ENCODE measurements around the gene SYNGAP1. TPM values are rescaled to one million over a fixed set of nuclear protein-coding genes. Genes with fewer than 3 reads are reported as not detected.

The SYNGAP1 gene
- total RNA-seq, 1 donor from 2014 or later: 14.1 TPM

DNA sequence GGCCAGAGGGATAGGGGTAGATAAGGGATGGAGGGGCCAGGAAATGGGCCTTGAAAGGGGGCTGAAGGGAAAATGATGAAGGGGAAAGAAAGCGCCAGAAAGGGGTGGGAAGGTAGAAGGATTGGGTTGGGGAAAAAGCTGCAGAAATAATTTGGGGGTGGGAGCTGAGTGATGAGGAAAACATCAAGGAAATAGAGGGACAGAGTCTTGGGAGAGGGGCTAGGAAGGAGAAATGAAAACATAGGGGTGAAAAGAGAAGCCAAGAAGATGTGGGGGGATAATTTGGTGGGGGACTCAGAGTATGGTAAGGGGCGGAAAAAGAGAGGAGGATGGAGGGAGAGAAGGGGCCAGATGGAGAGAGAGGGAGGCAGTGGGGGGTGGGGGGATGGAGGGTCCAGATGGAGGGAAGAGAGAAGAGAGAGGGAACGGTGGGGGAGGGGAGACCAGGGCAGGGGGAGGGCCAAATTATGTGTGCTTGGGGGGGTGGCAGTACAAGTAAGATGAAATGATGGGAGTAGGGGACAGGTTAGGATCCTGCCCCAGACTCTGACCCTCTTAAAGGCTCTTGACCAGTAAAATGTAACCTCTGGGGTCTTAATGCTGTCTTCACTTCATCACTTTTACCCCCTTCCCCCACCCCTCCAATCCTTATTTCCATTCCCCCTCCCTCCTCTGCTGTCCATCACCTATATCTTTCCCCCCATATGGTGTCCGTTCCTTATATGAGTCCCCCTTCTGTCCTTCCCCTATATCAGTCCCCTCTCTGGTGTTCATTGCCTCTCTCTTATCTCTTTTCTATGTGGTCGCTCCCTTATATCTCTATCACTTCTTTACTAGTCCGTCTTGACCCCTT lies 852 bp downstream of the SYNGAP1 start:
- no peak for DNase-seq (ENCODE audit: low spot score)

DNA sequence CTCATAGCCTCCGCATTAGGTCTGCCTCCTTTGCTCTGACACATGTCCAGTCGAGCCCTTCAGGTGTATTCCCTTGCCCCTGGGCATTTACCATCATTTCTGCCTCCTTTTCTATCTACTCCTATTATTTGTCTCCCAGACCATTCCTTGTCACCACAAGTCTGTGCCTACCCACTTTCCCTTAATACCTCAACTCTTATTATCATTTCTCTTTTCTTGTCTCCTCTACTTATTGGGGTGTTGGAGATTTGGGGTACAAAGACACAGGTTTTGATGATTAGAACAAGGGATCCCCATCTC lies 1.4 kb downstream of the SYNGAP1 start:
- no peak for DNase-seq (ENCODE audit: low spot score)

DNA sequence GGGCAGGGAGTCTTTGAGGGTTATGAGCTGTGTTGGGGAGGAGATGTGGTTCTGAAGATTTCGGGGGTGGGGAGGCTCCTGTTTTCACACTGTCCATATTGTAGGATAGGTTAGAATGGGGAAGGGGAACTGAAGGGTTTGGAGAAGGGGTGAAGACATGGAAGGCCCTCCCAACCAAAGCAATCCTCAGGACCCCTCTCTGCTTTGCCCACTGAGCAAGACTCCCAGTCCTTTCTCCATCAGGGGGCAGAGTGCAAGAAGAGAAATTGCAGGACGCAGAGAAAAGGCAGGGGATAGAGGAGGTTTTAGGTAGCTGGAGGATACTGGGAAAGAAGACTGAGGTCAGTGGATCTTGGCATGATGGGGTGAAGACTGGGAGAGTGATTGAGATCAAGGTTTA lies 3.9 kb downstream of the SYNGAP1 start:
- DNase-seq (ENCODE audit: low spot score): no peak

DNA sequence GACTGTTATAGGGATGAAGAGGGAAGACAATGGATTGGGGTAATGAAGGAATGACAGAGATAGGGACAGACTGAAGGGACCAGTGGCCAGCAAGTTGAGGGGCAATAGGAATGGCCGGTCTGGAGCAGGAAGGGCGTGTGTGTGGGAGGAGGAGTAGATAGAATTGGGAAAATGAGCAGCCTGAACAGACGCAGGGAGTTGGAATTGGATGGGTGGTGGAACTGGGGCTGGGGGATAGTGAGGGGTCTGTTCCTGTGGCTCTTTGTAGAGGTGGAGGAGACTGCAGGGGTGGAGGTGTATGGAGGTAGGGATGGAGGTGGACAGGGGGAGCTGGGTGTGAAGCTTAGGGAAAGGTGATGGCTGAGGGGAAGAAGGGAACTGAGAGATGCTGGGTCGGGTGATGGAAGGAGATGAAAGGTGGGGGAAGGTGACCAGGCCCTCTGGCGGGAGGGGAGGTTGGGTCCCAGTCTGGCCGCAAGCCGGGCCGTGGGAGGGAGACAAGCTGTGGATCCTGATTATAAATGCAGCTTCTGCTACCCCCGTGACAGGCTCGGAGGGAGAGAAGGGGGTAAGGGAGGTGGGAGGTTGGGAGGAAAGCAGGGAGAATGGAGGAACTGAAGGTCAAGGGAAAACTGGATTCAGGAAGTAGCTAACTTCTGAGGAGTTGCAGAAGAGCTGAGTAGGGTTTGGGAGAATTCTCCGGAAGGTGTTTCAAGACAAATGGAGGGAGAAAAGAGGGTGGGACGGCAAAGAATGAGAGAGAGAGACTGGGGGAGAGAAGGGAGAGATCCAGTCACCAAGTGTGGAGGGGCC lies 5.2 kb downstream of the SYNGAP1 start:
- no peak for DNase-seq (ENCODE audit: low spot score)

DNA sequence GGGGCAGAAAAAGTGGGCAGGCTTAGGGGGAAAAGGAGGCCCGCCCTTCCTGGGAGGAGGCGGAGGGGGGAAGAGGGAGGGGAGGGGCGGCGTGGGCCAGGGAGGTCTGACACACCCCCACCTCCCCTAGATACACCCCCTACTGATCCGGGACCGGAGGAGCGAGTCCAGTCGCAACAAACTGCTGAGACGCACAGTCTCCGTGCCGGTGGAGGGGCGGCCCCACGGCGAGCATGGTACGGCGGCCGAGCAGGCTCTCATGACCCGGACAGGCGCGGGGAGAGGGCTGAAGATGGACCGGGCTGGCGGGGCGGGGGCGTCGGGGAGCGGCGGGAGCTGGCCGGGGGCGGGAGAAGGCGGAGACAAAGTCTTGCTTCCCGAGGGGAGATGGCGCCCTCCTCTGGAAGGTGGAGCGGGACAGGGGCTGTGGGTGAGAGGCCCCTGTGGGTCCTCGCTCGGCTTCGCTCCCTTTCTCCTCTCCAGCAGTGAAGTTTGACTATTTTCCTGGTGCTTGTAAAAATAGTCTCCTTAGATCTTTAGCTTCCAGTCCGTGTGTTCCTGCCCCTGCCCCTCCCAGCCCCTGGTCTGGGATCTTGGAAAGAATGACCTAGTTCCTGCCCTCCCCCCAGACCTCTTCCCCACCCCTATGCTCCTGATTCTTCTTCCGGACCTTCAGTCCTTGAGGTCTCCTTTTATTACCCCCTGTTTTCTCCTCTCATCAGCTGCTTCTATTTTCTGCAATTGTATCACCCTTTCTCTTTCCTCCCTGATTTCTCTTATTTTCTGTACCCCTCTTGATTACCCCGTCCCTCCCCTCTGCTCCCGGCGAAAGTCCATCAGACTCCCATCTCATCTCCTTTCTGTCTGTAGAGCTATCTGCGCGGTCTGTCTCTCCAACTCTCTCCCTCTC lies 6.1 kb downstream of the SYNGAP1 start:
- DNase-seq (ENCODE audit: low spot score): peak; percentile 96

DNA sequence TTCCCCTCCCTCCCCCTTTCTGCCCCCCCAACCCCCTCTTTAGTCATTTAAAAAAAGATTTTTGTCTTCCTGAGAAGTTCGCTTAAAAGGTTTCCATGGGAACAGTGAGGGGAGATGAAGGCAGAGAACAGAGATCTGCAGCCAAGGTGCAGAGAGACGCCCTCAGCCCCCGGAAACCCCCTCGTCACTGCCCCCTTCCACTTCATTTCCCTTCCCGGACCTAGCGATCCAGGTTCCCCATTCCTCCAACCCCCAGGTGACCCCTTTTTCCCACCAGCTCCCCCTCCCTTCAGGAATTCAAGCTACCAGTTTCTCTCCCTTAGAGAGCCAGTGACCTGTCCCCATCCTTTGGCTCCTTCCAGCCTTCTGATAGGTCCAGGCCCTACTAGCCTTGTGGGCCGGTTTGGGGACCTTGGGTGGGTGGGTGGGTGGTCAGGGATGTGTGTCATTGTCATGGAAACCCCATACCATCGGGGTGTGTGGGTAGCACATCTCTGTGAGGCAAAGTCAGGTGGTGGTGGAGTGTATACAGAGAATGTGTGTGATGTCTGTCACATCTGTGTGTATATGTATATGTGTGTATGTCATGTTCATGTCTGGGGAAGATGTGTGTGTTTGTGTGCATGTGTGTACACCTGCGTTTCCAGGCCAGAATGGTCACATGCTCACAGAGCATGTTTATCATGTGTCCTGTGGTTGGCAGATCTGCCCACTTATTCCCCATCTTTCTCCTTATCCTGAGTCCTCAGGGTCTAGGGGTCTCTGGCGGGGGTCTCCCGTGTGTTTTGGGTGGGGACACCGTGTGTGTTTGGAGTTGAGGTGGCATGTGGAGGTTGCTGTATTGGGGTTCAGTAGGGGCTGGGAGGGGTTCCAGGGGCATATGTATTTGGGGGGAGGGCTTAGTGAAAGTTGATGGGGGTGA lies 7.0 kb downstream of the SYNGAP1 start:
- DNase-seq (ENCODE audit: low spot score): no peak

DNA sequence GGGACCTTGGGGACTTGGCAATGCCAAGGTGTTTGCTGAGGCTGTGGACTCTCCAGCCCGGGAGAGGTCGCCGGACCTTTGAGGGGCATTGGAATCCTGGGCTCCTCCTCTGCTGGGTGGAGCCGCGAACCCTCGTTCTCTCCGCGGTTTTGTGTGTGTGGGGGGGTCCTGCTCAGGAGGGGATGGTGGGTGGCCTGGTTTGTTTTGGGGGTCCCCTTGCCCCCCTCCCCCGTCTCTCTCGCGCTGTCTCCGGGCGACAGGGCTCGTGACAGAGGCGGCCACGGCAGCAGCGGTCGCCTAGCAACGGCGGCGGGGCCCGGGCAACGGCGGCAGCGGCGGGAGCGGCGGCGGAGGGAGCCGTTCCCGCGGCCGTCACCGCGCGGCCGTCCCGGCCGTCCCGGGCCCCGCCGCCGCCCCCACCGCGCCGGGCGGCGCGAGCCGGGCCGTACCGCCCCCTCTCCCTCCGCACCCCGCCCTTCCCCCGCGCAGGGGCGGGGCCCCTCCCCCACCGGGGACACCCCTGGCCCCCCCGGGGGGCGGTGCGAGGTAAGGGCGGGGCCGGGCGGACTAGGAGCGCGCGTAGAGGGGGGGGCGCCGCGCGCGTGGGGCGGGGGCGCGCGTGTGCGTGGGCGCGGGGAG lies 7.8 kb downstream of the SYNGAP1 start:
- no peak for DNase-seq (ENCODE audit: low spot score)

DNA sequence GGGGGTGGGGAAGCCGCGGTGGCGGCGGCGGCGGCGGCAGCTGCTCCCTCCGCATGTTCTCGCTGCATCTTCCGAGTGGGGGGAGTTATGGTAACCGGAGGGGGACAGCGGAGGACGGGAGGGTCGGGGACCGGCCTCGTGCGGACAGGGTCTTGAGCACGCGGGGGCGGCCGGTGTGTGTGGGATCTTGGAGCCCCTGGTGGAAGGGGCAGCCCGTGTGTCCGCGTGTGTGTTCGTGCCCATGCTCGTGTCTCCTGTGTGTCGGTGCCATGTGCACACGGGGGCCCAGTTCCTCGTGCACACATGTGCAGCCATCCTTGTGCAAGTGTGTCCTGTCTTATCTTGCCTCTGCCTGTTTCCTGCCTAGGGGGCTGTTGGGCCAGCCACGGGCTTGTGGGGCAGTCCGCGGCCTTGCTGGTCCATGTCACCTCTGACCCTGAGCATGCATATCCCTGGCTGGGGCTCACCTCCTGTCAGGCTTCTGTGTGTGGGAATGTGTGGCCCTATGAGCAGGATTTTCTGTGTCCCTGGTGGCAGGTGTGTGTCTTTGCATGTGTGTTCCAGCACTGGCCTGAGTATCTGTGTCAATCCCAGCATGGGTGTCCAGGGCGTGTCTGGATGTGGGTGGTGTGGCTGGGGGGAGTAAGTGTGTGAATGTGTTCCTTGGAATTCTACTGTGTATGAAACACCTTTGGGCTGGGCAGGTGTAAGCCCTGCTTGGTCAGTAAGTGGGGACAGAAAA lies 8.5 kb downstream of the SYNGAP1 start:
- no peak for DNase-seq (ENCODE audit: low spot score)

DNA sequence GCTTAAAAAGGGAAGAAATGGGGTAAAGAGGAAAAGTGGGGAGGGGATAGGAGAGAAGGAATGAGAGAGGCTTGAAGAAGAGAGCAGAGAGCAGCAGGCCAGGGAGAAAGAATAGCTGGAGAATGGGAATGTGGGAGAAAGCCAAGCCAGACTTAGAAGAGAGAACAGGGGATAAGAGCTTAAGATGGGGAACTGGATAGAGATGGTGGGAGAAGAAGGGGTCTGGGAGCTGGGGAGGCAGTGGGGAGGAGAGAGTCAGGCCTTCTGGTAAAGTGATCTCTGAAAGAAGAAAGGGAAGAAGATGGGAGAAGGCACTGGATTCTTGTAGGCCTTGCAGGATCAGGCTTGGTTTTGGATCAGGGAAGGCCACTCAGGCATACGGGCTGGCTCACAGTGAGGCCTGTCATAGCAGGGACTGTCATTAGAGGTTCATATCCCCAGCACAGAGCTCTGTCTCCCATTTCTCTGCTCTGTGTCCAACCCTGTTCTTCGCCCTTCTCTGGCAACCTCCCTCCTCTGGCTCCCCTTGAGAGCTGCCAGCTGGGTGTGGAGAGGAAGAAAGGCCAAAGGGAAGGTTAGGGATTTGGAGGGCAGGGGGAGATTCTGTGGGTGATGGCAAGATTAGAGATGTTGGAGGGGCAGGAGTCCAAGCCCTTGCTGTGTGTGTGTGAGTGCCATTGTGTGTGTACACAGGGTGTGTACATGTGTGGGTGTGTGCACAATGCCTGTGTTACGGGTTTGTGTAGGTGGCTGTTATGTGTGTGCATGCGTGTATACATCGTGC lies 9.3 kb downstream of the SYNGAP1 start:
- no peak for DNase-seq (ENCODE audit: low spot score)

DNA sequence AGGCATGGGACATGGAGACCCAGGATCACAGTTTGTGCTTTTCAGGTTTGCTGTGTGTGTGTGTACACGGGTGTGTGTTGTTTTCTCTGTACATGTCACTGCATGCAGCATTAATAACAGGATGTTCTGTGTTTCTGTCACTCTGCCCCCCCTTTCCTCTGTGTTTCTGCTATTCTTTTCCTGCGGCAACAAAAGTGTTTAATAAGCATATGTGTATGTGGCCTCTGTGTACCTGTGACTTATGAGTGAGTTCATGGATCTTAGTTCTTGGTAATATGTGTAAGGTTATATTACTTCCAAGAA lies 9.8 kb downstream of the SYNGAP1 start:
- no peak for DNase-seq (ENCODE audit: low spot score)

DNA sequence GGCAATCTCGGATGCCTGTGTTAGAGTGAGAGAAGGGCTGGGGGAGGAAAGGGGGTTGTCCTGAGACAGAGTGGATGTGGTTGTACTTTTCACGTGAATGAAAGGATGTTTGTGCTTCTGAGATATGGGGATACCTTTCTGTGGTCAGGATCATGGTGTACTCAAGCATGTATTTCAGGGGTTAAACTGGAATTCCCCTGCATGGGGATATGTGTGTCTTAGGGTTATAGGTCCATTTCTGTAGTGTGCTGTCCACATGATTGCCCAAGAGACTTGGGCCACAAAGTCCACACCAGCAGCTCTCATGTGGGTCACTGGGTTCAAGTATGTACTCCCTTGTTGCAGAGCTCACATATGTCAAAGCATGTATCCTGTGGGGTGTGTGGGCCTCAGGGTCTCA lies 10.5 kb downstream of the SYNGAP1 start:
- no peak for DNase-seq (ENCODE audit: low spot score)

DNA sequence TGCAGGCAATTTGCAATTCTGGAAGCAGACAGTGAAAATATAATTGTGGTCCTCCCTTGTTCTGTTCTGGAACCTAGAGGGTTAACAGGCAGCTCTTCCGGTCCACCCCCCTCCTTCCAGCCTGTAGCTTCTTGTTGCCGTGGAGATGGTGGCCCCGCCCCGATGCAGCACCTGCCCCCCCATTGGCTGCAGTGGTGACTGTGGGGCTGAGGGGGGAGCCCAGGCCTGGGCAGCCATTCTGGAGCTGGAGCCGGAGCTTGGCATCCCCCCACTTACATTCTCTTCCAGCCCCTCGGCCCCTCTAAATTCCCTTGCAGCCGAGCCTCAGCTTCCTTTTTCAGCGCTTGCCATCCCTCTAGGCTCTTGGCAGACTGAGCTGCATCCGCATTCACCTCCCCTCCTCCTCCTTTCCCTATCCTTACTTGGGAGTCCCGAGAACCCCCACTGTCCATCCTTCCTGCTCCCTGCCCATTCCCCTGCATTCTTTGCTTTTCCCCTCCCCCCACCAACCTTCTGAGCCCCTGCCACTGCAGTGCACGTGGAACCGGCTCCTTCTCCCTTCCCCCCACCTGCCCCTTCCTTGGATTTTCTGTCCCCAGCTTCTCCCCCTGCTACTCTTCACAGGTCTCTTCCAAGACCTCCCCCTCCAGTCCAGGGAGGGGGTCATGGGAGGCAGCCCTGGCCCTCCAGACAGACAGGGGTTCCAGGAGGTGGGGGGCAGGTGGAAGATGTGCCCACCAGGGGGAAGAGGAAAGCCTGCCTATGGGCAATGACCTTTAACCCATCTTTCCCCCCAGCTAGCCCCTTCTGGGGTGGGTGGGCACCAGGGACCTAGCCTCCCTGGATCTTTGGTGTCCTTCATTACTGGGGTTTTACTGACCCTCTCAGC lies 11.4 kb downstream of the SYNGAP1 start:
- no peak for DNase-seq (ENCODE audit: low spot score)

DNA sequence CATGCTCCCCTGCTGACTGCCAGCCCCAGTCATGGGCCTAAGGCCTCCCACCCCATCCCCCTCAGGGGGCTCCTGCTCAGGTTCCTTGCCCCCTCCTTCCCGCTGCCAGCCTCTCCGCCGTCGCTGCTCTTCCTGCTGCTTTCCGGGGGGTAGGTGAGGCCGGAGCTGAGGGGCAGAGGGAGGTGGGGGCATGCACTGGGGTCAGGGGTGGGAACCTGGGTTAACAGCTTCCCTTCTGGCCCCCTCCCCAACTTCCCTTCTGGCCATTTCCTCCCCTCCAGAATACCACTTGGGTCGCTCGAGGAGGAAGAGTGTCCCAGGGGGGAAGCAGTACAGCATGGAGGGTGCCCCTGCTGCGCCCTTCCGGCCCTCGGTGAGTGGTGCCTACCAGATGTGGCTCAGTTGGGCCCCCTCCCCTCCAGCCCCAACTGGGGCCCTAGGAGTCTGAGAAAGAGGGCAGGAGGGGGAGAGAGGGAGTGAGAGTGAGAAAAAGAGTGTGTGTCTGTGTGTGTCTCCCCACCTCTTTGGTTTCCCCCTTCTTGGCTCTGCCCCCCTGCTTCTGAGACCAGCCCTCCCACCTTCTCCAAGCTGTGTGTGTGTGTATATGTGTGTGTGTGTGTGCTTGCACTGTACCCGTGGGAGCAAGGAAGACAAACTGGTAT lies 12.1 kb downstream of the SYNGAP1 start:
- no peak for DNase-seq (ENCODE audit: low spot score)

DNA sequence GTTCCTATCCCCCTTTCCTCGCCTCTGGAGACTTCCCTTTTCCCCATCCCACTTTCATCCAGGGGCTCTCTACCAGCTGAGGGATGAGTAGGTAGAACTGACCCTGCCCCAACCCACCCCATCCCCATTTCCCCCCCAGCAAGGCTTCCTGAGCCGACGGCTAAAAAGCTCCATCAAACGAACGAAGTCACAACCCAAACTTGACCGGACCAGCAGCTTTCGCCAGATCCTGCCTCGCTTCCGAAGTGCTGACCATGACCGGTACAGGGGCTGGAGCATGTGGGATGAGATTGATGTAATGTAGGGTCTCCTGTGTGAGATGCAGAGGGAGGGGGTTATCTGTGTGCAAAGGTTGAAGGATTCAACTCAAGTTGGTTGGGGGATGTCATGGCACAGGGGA lies 12.7 kb downstream of the SYNGAP1 start:
- no peak for DNase-seq (ENCODE audit: low spot score)

DNA sequence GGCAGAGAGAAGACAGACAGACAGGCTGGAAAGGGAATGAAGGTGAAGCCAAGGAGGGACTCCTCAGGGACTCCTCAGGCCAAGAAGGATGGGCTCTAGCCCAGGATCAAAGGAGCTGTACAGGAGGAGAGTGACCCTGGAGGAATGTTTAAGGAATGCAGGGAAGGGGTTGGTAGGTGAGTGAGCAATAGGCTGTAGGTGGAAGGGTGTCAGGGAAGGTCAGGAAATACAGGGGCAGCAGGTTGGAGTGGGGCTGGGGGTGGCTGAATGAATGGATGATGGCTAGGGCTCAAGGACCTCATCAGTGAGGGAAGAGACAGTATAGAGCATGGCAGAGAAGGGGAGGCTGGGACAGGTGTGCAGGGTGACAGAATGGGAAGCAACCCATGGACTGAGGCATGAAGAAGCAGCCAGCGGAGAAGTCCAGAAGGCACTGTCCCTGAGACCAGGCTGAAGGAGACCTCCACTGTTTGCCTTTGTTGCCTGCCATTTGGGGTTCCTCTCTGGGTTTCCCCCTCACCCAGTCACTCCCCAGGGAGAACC lies 13.2 kb downstream of the SYNGAP1 start:
- DNase-seq (ENCODE audit: low spot score): no peak

DNA sequence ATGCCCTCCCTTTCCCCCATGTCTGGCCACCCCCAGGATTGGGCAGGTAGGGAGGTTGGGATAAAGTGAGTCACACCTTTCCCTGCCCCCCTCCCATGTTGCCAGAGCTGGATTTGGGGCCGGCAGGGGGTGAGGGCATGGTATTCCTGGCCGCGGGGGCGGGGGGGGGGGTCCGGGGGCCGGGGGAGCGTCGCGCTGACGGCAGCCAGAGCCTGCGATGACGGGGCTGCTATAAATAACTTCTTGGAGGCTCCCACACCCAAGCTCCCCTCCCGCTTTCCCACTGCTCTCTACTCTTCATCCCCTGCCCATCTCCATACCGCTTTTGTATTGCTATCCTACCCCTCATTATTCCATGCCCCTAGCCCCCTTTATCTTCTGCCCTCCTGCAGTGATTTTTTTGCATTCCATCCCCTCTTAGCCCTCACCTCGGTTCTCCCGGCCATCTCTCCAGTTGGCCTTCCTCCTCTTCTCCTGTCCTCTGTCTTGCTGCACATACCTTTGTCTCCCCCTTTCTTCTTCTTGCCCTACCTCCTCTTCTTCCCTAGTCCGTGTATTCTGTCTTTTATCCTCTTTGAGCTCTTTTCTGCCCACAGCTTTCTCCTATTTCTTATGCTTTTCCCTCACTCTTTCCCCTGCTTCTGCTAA lies 13.8 kb downstream of the SYNGAP1 start:
- DNase-seq (ENCODE audit: low spot score): no peak
